Measurements from ENCODE around the gene GINS1.
A peak's percentile ranks its signal among the peaks of the same experiment; 100 is the strongest.
"Not testable (repeated sequence)": the region's sequence is repeated elsewhere in the genome, so short reads cannot be mapped to it uniquely, and the experiment has no call there.

Gene GINS1

GRCh38 chr20:25389858-25390537, 17.5 kb upstream of the GINS1 start:
- DNase-seq (ENCODE audit: low spot score) = peak; percentile 48

- DNase-seq (ENCODE audit: low spot score) = peak; percentile 97
Measured at GRCh38 chr20:25390538-25391528, 16.6 kb upstream of the GINS1 start, which contains the start of gene ABHD12. ABHD12 (minus strand) TSS chr20:25390835; CDS start chr20:25390703, 132 bp downstream.

GRCh38 chr20:25394276-25394675, 13.2 kb upstream of the GINS1 start:
- no peak for DNase-seq (ENCODE audit: low spot score)

- no peak for DNase-seq (ENCODE audit: low spot score)
Measured at GRCh38 chr20:25394996-25395395, 12.5 kb upstream of the GINS1 start.

- DNase-seq (ENCODE audit: low spot score) = no peak
Measured at GRCh38 chr20:25397096-25397495, 10.4 kb upstream of the GINS1 start.

GRCh38 chr20:25397821-25398220, 9.7 kb upstream of the GINS1 start:
- no peak for DNase-seq (ENCODE audit: low spot score)

GRCh38 chr20:25398376-25399036, 9.0 kb upstream of the GINS1 start:
- no peak for DNase-seq (ENCODE audit: low spot score)

GRCh38 chr20:25399037-25399430, 8.4 kb upstream of the GINS1 start:
- DNase-seq (ENCODE audit: low spot score) = peak; percentile 68

- DNase-seq (ENCODE audit: low spot score) = not testable (repeated sequence)
Measured at GRCh38 chr20:25400291-25400732, 7.2 kb upstream of the GINS1 start.

- no peak for DNase-seq (ENCODE audit: low spot score)
Measured at GRCh38 chr20:25402583-25402982, 4.9 kb upstream of the GINS1 start.

- no peak for DNase-seq (ENCODE audit: low spot score)
Measured at GRCh38 chr20:25408170-25408547, 686 bp downstream of the GINS1 start.

- DNase-seq (ENCODE audit: low spot score) = no peak
Measured at GRCh38 chr20:25408890-25409289, 1.4 kb downstream of the GINS1 start.

- peak; percentile 13 for DNase-seq (ENCODE audit: low spot score)
Measured at GRCh38 chr20:25418776-25419175, 11.3 kb downstream of the GINS1 start.

GRCh38 chr20:25421102-25421501, 13.6 kb downstream of the GINS1 start:
- DNase-seq (ENCODE audit: low spot score) = no peak

GRCh38 chr20:25422032-25422431, 14.6 kb downstream of the GINS1 start:
- DNase-seq (ENCODE audit: low spot score) = no peak

- no peak for DNase-seq (ENCODE audit: low spot score)
Measured at GRCh38 chr20:25424536-25424935, 17.1 kb downstream of the GINS1 start.

- no peak for DNase-seq (ENCODE audit: low spot score)
Measured at GRCh38 chr20:25437153-25437581, 29.7 kb downstream of the GINS1 start.

- DNase-seq (ENCODE audit: low spot score) = no peak
Measured at GRCh38 chr20:25439328-25439727, 31.9 kb downstream of the GINS1 start.

- no peak for DNase-seq (ENCODE audit: low spot score)
Measured at GRCh38 chr20:25444556-25444955, 37.1 kb downstream of the GINS1 start.

GRCh38 chr20:25447671-25448070, 40.2 kb downstream of the GINS1 start:
- DNase-seq (ENCODE audit: low spot score) = no peak

- DNase-seq (ENCODE audit: low spot score) = no peak
Measured at GRCh38 chr20:25452333-25452732, 44.9 kb downstream of the GINS1 start.

- DNase-seq (ENCODE audit: low spot score) = no peak
Measured at GRCh38 chr20:25453035-25453810, 45.8 kb downstream of the GINS1 start.

All from AG08396 (cell line).